Endothelial cell of umbilical vein (primary cell): ENCODE measurements around the gene PBLD. TPM values are rescaled to one million over a fixed set of nuclear protein-coding genes. Genes with fewer than 3 reads are reported as not detected.

Source experiments
- BruUV-seq: library from RNA; stranded (reverse); fragments of 400-500 nt; replicated peaks from 2 replicates; lab custom pipeline; 2021; lab: Mats Ljungman, UMichigan
- CTCF ChIA-PET: fragments of 300-600, 350-600 bp; sonication (Branson Sonifier 250); formaldehyde crosslinking; loops from one replicate; lab custom pipeline; 2021; ENCODE audit warnings: antibody characterized with exemption, inconsistent platforms; lab: Charles Lee
- POLR2A ChIA-PET: fragments of 300-600, 350-600 bp; sonication (Branson Sonifier 250); formaldehyde crosslinking; loops from one replicate; lab custom pipeline; 2021; ENCODE audit warnings: antibody characterized with exemption, inconsistent platforms; lab: Charles Lee
- DNase-seq: peaks from one replicate; pipeline ENCODE4 v3.0.0-alpha.2; 2011; ENCODE audit warnings: low read depth, low spot score
- FAIRE-seq: peaks from 2 replicates; lab custom pipeline; 2011; peaks lifted over from hg19 to GRCh38; lab: Jason Lieb, UNC
- H2AFZ ChIP-seq: 2 replicates; pipeline ENCODE4 v1.6.0; 2012; ENCODE audit warnings: low read depth, low read length, control low read depth, inconsistent platforms
- H3K27ac ChIP-seq: 2 replicates; pipeline ENCODE4 v1.5.1; 2011; ENCODE audit warnings: low read depth, mild to moderate bottlenecking, control low read depth, low read length, moderate library complexity; ENCODE audit not compliant: insufficient read depth
- H3K27me3 ChIP-seq, 2 experiments: 2 replicates each; pipeline versions ENCODE4 v1.6.0 to v1.6.1; 2011; ENCODE audit warnings: low read length in 2 of 2, mixed read lengths in 1 of 2; ENCODE audit not compliant: control insufficient read depth in 2 of 2, insufficient read depth in 2 of 2
- H3K36me3 ChIP-seq, 2 experiments: 2 replicates in 1 of 2; 3 replicates in 1 of 2; pipeline ENCODE4 v1.5.1; 2011; ENCODE audit warnings: low read length in 2 of 2, mild to moderate bottlenecking in 1 of 2, moderate library complexity in 1 of 2; ENCODE audit not compliant: control insufficient read depth in 2 of 2, insufficient read depth in 2 of 2; ENCODE audit errors: extremely low read depth in 1 of 2
- H3K4me1 ChIP-seq: 3 replicates; pipeline ENCODE4 v1.5.1; 2011; ENCODE audit warnings: mild to moderate bottlenecking, low read length; ENCODE audit not compliant: control insufficient read depth, insufficient read depth; ENCODE audit errors: extremely low read depth
- H3K4me2 ChIP-seq: 2 replicates; pipeline ENCODE4 v1.6.1; 2011; ENCODE audit warnings: low read length, control low read depth, mixed read lengths; ENCODE audit not compliant: insufficient read depth
- H3K4me3 ChIP-seq, 3 experiments: fragments of 200-600 bp in 1 of 3; sonication (generic), shearing (Covaris generic) in 1 of 3; replicated peaks in 1 of 3; 2 replicates each; pipeline ENCODE4 v1.5.1; 2011 to 2016; ENCODE audit warnings: control low read depth in 3 of 3, low read length in 3 of 3, mild to moderate bottlenecking in 2 of 3, inconsistent platforms in 1 of 3, low read depth in 1 of 3, moderate library complexity in 1 of 3; ENCODE audit not compliant: insufficient read depth in 1 of 3
- H3K79me2 ChIP-seq: 2 replicates; pipeline ENCODE4 v1.6.0; 2012; ENCODE audit warnings: low read length, inconsistent platforms; ENCODE audit not compliant: control insufficient read depth, insufficient read depth
- H3K9ac ChIP-seq: replicated peaks from 2 replicates; pipeline ENCODE3; 2011; ENCODE audit warnings: low read length, control low read depth; ENCODE audit not compliant: insufficient read depth; ENCODE audit errors: extremely low read depth
- H3K9me1 ChIP-seq: replicated peaks from 3 replicates; pipeline ENCODE4 v1.6.0; 2011; ENCODE audit warnings: mild to moderate bottlenecking, low read length; ENCODE audit not compliant: control insufficient read depth, insufficient read depth; ENCODE audit errors: extremely low read depth
- H3K9me3 ChIP-seq: replicated peaks from 2 replicates; pipeline ENCODE4 v1.5.1; 2012; ENCODE audit warnings: low read length, inconsistent platforms; ENCODE audit not compliant: control insufficient read depth, insufficient read depth
- H4K20me1 ChIP-seq: replicated peaks from 2 replicates; pipeline ENCODE3; 2011; ENCODE audit warnings: mild to moderate bottlenecking, low read length; ENCODE audit not compliant: control insufficient read depth, insufficient read depth; ENCODE audit errors: extremely low read depth
- EZH2 ChIP-seq: IDR thresholded peaks from 2 replicates; pipeline ENCODE4 v1.6.1; 2012; ENCODE audit warnings: borderline replicate concordance, low read depth, mild to moderate bottlenecking, moderate library complexity, low read length, inconsistent platforms; ENCODE audit not compliant: severe bottlenecking
- FOS ChIP-seq: IDR thresholded peaks from 2 replicates; pipeline ENCODE4 v1.6.1; 2011; ENCODE audit warnings: mild to moderate bottlenecking, low read length, moderate library complexity, borderline replicate concordance; ENCODE audit not compliant: insufficient read depth
- GATA2 ChIP-seq: IDR thresholded peaks from 2 replicates; pipeline ENCODE4 v1.7.0; 2011; ENCODE audit warnings: low read depth, mild to moderate bottlenecking, moderate library complexity, mixed read lengths, low read length; ENCODE audit not compliant: insufficient read length, insufficient read depth
- JUN ChIP-seq: IDR thresholded peaks from 2 replicates; pipeline ENCODE4 v1.6.1; 2011; ENCODE audit warnings: borderline replicate concordance, low read depth; ENCODE audit not compliant: insufficient read length, insufficient read depth
- MYC ChIP-seq: IDR thresholded peaks from one replicate; pipeline ENCODE4 v1.6.1; 2011; ENCODE audit warnings: mild to moderate bottlenecking, low read depth, low read length
- POLR2A ChIP-seq: IDR thresholded peaks from 2 replicates; pipeline ENCODE4 v1.6.1; 2012; ENCODE audit warnings: low read depth, mild to moderate bottlenecking, control low read depth, low read length
- POLR2AphosphoS5 ChIP-seq: IDR thresholded peaks from 2 replicates; pipeline ENCODE4 v1.6.1; 2012; ENCODE audit warnings: low read depth, mild to moderate bottlenecking, control low read depth, low read length, moderate library complexity; ENCODE audit not compliant: insufficient read depth
- dilution Hi-C: fragments of 300-500 bp; cut with MboI; formaldehyde crosslinking; loops from one replicate; pipeline ENCODE4 v1.15.0; 2019; ENCODE audit warnings: low sequenced_read_pairs; ENCODE audit not compliant: extremely low pct_ligation_motif_present
- intact Hi-C: fragments of 100-400 bp; cut with micrococcal nuclease; formaldehyde crosslinking; loops from one replicate; pipeline ENCODE4 v1.10.0; 2022
- polyA plus RNA-seq, 4 experiments: library from polyadenylated mRNA; depleted of rRNA in 3 of 4; stranded (reverse) in 3 of 4; unstranded in 1 of 4; fragments of >200 nt; gene quantifications; 2 replicates each; pipeline versions ENCODE4 v1.2.1 to v1.2.3, GENCODE V29; 2011 to 2012; ENCODE audit warnings: missing spikeins in 1 of 4
- total RNA-seq: library from RNA; stranded (reverse); gene quantifications from 2 replicates; pipeline ENCODE4 v1.2.3, GENCODE V29; 2021
- TF ChIP-seq, protein P1 (sequence below): IDR thresholded peaks from 2 replicates; pipeline ENCODE4 v1.6.1; 2011; ENCODE audit not compliant: insufficient read depth, insufficient read length
- TF ChIP-seq, protein P2 (sequence below), 2 donors: IDR thresholded peaks; 1 replicate in 1 of 2; 2 replicates in 1 of 2; pipeline ENCODE4 v1.5.1; 2011; ENCODE audit warnings: low read length in 2 of 2, mild to moderate bottlenecking in 2 of 2, moderate library complexity in 2 of 2, control low read depth in 1 of 2, inconsistent platforms in 1 of 2, low read depth in 1 of 2; ENCODE audit not compliant: insufficient read depth in 1 of 2; ENCODE audit errors: extremely low read depth in 1 of 2

PBLD gene
- total and polyA plus RNA-seq, 2 donors (not counting 3 experiments of a cell fraction or from before 2014, with no cell fraction given): 1.5 to 5.1 TPM

- FAIRE-seq (no peak), DNase-seq (no peak)
- H3K9me1 ChIP-seq: no peaks in the 10 kb centered on the region
- ChIA-PET POLR2A (no interaction called here), CTCF (interaction anchor here (0.6 to 2.7 kb wide), 4 partner anchors 16 to 76 kb away, joined by 3 to 15 read pairs (median 4); no protein-coding TSS in a partner anchor)
- H3K36me3 ChIP-seq: no peaks in the 10 kb centered on the region
- BruUV-seq: no TSS peak
- no peak overlapping the region for H3K27ac ChIP-seq
- H3K9ac ChIP-seq: no peak overlapping the region
- no peaks in the 10 kb centered on the region for H3K79me2 ChIP-seq
- H3K4me2 ChIP-seq: no peak overlapping the region
- no peaks in the 10 kb centered on the region for H3K4me1 ChIP-seq
- dilution Hi-C loops: no loop called here
- intact Hi-C loops: no loop called here
- no peaks in the 10 kb centered on the region for H3K9me3 ChIP-seq
- no peaks in the 10 kb centered on the region for H4K20me1 ChIP-seq
- no peak overlapping the region for H3K4me3 ChIP-seq
- TF ChIP-seq GATA2 (no peak), POLR2AphosphoS5 (no peak), FOS (no peak), POLR2A (no peak), MYC (no peak), EZH2 (no peak), JUN (no peak)
- TF ChIP-seq, protein P1, sequence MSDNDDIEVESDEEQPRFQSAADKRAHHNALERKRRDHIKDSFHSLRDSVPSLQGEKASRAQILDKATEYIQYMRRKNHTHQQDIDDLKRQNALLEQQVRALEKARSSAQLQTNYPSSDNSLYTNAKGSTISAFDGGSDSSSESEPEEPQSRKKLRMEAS: no peak
- TF ChIP-seq, protein P2, sequence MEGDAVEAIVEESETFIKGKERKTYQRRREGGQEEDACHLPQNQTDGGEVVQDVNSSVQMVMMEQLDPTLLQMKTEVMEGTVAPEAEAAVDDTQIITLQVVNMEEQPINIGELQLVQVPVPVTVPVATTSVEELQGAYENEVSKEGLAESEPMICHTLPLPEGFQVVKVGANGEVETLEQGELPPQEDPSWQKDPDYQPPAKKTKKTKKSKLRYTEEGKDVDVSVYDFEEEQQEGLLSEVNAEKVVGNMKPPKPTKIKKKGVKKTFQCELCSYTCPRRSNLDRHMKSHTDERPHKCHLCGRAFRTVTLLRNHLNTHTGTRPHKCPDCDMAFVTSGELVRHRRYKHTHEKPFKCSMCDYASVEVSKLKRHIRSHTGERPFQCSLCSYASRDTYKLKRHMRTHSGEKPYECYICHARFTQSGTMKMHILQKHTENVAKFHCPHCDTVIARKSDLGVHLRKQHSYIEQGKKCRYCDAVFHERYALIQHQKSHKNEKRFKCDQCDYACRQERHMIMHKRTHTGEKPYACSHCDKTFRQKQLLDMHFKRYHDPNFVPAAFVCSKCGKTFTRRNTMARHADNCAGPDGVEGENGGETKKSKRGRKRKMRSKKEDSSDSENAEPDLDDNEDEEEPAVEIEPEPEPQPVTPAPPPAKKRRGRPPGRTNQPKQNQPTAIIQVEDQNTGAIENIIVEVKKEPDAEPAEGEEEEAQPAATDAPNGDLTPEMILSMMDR (IDR thresholded peaks at IDR 0.05; ENCODE audit: extremely low read depth in 1 of 2, insufficient read depth in 1 of 2, low read depth in 1 of 2, low read length in 2 of 2): no peak
- H2AFZ ChIP-seq: no peak overlapping the region
- H3K27me3 ChIP-seq: peaks cover 14 to 17% of the 10 kb centered on the region in 2 experiments
Observed at GRCh38 chr10:68237173-68237572, 95.6 kb downstream of the PBLD start.
